WTC11 (cell line): Measurements from ENCODE around the gene PCNX4.

Experiments used
- ATF3 ChIP-seq: sonication (generic); formaldehyde crosslinking; conservative IDR thresholded peaks from 2 replicates; pipeline ENCODE4 v1.8.1; 2022; ENCODE audit warnings: mild to moderate bottlenecking, missing genetic modification reagents
- CTCF ChIP-seq: fragments of 200-600 bp; IDR thresholded peaks from 2 replicates; pipeline ENCODE4 v1.8.0; 2022; ENCODE audit warnings: antibody characterized with exemption
- E2F4 ChIP-seq: sonication (generic); formaldehyde crosslinking; IDR thresholded peaks from 2 replicates; pipeline ENCODE4 v1.8.1; 2022; ENCODE audit warnings: low read depth, mild to moderate bottlenecking, moderate library complexity, missing genetic modification reagents, borderline replicate concordance
- ESRRA ChIP-seq: sonication (generic); formaldehyde crosslinking; IDR thresholded peaks from 2 replicates; pipeline ENCODE4 v1.8.1; 2022; ENCODE audit warnings: mild to moderate bottlenecking, missing genetic modification reagents, borderline replicate concordance
- FOXK1 ChIP-seq: sonication (generic); formaldehyde crosslinking; IDR thresholded peaks from 2 replicates; pipeline ENCODE4 v1.8.0; 2022; ENCODE audit warnings: mild to moderate bottlenecking, moderate library complexity, missing genetic modification reagents
- MAX ChIP-seq: sonication (generic); formaldehyde crosslinking; IDR thresholded peaks from 2 replicates; pipeline ENCODE4 v1.8.0; 2022; ENCODE audit warnings: mild to moderate bottlenecking, missing genetic modification reagents
- NFATC4 ChIP-seq: fragments of 250-450 bp; sonication (Bioruptor Pico); IDR thresholded peaks from 2 replicates; pipeline ENCODE4 v1.9.0; 2021; ENCODE audit warnings: mild to moderate bottlenecking
- NR1H2 ChIP-seq: sonication (generic); formaldehyde crosslinking; IDR thresholded peaks from 2 replicates; pipeline ENCODE4 v1.9.0; 2021; ENCODE audit warnings: mild to moderate bottlenecking, moderate library complexity, missing genetic modification reagents
- NR2C2 ChIP-seq: sonication (generic); formaldehyde crosslinking; IDR thresholded peaks from 2 replicates; pipeline ENCODE4 v1.8.0; 2022; ENCODE audit warnings: mild to moderate bottlenecking, missing genetic modification reagents
- TEAD4 ChIP-seq: sonication (generic); formaldehyde crosslinking; IDR thresholded peaks from 2 replicates; pipeline ENCODE4 v1.8.0; 2022; ENCODE audit warnings: mild to moderate bottlenecking, missing genetic modification reagents
- ZBTB43 ChIP-seq: sonication (generic); formaldehyde crosslinking; IDR thresholded peaks from 2 replicates; pipeline ENCODE4 v1.8.1; 2023; ENCODE audit warnings: mild to moderate bottlenecking, missing genetic modification reagents

- no peak for TF ChIP-seq CTCF
- no peak for TF ChIP-seq TEAD4 (CRISPR knock-in tag)
- no peak for TF ChIP-seq E2F4 (CRISPR knock-in tag)
- TF ChIP-seq NR1H2 (CRISPR knock-in tag): no peak
- TF ChIP-seq FOXK1: no peak
- no peak for TF ChIP-seq NR2C2 (CRISPR knock-in tag)
- TF ChIP-seq ZBTB43 (CRISPR knock-in tag): no peak
- no peak for TF ChIP-seq ESRRA
- TF ChIP-seq ATF3 (CRISPR knock-in tag): no peak
- no peak for TF ChIP-seq MAX (CRISPR knock-in tag)
- TF ChIP-seq NFATC4 (CRISPR knock-in tag): no peak
Observed at GRCh38 chr14:60212503-60213371, 121.0 kb downstream of the PCNX4 start.
